ENCODE measurements around the gene SLC39A10.

SLC39A10 gene

DNA sequence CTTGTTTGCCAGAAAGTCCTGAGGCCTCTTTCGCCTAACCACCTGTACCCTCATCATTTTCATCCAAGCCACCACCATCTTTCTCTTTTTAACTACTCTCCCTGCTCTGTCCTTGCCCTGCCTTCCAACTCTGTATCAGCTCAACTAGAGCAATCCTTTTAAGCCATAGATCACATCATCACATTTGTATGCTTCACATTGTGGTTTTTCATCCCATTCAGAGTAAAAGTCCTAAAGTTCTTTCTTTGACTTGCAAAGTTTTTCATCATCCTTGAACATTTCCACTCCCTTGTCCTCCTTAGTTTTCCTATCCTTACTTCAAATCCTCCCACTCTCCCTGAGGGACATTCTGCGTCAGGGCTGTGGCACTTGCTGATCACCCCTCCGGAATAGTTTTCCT lies 73.9 kb downstream of the SLC39A10 start:
- no peak for FAIRE-seq

DNA sequence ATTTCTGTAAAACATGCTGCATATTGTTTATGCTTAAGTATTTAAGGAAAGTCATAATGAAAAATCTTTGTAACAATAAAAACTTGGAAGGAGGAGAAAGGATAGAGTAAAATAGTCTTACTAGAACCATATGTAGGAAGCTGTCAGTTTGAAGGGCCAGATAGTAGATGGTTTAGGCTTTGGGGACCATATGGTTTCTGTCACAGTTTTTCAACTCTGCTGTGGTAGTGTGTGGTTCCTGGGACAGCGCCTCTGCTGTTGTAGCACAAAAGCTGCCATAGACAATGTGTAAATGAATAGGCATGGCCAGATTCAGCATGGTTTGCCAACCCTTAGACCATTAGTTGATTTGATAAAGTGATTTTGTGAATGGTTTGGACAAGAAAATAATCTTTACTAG lies 75.5 kb downstream of the SLC39A10 start:
- FAIRE-seq, result no peak

DNA sequence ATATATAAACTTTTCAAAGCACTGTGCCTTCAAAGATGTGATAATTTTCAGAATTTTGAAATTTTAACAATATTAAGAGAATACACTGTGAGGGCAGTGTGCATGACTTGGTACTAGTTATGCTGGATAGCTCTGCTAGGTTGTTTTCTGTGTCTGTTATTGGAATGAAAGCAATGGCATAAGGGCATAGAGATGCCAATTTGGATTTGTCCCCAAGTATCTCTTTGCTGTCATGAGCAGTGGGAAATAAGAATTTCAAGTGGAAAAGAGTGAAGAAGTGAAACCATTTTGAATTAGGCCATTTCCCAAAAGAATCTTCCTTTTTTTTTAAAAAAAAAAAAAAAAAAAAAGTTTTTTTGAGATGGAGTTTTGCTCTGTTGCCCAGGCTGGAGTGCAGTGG lies 76.8 kb downstream of the SLC39A10 start:
- no peak for FAIRE-seq

DNA sequence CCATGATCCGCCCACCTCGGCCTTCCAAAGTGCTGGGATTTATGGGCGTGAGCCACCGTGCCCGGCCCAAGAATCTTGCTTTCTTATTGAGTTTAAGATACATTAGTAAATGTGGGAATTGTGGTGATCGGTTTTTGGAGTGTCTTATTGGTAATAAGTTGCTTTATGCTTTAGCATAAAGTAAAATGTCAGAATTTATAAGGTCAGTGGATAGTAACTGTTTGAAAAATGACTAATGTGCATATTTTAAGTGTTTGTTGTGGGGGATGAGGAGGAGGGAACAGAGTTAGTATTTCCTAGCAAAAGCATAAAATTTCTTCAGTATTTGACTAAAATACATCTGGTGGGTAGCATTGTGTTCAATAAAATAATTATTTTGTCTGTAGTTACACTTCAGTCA lies 77.4 kb downstream of the SLC39A10 start:
- no peak for FAIRE-seq

DNA sequence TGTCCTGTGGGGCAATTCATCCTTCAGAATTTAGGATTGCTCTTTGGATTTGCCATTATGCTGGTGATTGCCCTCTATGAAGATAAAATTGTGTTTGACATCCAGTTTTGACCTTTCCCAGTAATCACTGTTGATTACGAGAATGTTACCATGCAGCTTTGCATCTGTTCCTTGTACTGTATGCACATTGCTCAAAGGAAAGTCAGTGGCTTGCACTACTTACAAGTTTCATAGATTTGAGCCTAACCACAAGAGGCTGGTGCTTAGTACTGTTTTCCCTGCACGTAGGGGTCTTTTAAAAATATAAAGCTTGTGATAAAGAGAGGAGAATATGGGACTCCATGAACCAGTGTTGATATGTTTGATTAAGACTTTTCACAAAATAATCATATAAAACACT lies 77.9 kb downstream of the SLC39A10 start:
- FAIRE-seq, result no peak

DNA sequence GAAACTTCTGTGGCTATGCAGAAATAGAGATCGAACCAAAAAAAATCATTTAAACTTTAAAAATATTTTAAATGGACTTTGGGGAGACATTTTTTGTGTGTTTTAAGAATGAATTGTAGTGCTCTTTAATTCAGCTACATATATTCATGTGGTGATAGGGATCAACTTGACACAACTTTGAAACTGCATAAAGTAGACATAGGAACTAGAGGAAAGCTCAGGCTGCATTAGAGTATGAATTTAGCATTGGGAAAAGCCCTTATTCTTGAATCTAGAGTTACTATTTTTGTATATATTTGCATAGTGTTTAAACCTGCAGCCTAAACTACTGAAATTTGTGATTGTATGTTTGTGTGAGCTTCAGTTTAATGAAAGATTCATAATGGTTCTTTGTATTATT lies 78.3 kb downstream of the SLC39A10 start:
- peak; percentile 51 for FAIRE-seq

DNA sequence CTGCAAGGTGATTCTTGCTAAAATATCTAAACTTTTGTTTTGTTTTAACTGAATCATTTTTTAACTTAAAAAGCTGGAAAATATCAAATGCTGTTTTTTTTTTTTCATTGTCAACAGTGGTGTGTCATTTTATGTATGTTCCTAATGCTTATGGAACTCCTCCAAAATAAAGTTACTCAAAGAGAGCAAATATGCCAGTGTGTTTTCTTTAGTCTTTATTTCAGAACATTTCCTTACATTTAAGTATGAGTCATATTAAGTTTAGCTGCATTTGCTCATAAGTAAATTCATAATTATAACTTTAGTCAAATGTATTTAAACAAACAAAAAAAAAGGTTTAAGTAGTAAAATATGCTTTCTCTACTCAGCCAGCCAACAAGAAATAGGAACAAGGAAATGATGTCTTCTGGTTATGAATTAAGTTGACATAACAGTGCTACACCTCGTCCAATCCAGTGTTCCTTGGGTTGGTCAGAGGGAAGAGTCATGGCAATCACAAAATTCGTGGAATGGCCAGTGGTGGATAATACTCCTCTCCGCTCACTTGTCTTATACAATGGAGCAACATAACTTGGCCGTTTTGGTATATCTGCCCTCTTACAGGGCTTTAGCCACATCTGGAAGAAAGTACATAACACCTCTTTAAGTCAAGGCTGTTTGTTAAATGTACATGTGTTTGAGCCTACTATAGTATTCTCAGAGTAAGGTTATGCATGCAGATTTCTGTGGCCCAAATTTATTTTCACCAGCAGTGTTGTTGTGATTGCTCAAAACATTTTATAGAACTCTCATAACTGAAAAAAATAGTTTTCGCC lies 80.7 kb downstream of the SLC39A10 start:
- no peak for FAIRE-seq

DNA sequence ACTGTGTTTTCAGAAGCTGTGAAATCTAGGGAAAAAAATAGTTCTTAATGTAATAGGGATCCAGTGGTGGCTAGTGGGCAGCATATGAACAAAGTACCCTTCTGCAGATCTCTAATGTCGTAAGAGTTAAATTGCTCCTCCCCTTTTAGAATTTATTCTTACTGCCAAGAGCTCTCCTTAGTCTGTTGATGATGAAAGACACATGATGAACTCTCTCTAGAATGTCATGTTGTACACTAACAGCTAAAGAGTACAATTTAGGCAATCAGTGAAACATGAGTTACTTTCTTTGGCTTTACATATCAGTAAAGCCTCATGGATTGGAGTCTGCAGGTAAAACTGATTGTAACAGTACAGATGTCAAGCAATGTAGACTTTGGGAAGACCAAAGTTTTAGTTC lies 84.2 kb downstream of the SLC39A10 start:
- FAIRE-seq, result no peak

DNA sequence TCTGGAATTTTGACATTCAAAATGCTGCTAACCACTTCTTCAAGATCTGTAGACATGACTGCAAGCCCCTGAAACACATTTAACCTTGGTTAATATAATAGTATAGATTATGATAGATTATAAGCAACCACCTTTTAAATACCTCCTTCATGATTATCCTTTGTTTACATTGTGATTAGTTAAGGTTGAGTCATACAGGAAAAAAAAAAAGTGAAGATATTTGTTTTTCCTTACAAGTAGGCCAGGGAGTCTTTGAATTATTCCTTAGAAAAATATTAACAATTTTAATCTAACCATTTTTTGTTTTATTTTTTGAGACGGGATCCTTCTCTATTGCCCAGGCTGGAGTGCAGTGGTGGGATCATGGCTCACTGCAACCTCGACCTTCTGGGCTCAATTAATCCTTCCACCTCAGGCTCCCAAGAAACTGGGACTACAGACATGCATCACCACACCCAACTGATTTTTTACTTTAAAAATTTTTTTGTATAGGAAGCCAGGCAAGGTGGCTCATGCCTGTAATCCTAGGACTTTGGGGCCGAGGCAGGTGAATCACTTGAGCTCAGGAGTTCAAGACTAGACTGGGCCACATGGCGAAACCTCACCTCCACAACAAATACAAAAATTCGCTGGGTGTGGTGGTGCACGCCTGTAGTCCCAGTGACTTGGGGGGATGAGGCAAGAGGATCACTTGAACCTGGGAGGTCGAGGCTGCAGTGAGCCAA lies 99.4 kb downstream of the SLC39A10 start:
- FAIRE-seq, result no peak

DNA sequence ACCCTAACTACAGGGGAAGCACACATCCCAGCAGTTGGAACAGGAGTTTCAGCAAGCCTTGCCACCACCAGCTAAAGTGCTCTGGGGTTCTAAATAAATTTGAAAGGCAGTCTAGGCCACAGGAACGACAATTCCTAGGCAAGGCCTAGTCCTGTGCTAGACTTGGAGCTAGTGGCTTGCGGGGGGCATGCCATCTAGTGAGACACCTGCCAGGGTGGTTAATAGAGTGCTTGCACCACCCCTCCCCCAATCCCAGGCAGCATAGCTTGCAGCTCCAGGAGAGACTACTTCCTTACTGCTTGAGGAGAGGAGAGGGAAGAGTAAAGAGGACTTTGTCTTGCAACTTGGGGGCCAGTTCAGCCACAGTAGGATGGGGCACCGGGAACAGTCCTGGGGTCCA lies 101.8 kb downstream of the SLC39A10 start:
- no peak for FAIRE-seq

DNA sequence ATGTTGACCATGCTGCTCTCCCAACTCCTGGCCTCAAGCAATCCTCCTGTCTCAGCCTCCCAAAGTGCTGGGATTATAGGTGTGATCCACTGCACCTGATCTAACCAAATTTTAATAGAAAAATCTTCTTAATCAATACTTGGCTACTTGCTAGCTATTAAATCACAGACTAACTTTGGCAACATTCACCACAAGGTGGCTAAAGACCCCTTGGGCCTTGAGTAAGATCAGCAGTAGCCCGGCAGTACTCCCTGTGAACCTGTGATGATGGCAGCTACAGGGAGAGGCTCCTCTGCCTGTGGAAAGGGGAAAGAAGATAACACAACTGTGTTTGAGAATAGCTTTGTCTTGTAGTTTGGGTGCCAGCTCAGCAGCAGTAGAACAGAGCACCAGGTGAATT lies 102.9 kb downstream of the SLC39A10 start:
- FAIRE-seq, result no peak

DNA sequence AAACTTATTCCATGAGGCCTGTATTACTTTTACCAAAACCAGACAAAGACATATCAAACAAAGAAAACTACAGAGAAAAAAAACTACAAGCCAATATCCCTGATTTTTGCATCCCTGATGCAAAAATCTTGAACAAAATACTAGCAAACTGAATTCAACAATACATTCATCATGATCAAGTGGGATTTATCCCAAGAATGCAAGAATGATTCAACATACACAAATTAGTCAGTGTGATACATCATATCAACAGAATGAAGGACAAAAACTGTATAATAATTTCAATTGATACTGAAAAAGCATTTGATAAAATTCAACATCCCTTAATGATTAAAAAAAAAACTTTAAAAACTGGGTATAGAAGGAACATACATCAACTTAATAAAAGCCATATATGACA lies 106.8 kb downstream of the SLC39A10 start:
- FAIRE-seq, result no peak

DNA sequence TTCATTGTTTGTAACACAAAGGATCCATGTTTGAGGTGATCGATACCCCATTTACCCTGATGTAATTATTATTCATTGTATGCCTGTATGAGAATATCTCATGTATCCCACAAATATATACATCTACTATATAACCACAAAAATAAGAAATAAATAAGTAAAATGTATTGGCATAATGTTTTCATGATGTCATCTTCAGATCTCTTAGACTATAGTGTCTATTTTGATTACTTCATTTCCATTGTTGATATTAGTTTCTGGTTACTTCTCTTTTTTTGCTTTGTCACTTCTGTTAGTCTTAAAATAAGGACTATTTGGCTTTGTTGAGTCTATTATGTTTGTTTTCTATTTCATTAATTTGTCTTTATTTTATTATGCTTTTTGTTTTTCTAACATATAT lies 109.7 kb downstream of the SLC39A10 start:
- FAIRE-seq, result no peak

DNA sequence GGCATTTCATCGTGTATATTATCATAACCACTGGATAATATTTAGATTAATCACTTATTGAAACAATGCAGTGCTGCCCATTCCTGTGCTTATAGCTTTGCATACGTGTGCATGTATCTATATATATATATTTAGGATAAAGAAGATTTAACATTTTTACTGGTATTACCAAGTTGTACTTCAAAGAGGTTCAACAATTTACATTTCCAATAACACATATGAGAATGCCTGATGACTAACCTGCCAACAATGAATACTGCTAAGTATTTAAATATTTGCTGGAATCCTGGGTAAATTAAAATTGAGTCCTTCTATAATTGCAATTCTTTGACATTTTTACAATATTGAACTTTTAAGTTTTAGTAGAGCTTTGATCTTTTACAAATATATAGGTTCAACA lies 111.4 kb downstream of the SLC39A10 start:
- FAIRE-seq, result no peak

DNA sequence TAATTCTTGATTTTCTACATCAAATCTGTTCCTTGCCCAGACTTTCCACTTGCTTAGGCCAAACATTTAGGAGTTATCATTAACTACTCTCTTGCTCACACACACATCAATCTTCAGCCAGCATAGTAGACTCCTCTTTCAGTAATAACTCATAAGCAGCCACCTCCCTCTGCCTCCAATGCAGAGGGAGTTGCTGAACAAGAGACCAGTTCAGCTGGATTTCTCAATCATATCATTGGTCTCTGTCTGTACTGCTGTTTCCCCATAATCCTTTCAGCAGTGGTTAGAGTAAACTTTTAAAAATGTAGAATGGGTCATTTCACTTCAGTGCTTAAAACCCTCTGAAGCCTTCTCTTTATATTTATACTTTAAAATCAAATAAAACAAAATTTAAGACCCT lies 112.9 kb downstream of the SLC39A10 start:
- no peak for FAIRE-seq

DNA sequence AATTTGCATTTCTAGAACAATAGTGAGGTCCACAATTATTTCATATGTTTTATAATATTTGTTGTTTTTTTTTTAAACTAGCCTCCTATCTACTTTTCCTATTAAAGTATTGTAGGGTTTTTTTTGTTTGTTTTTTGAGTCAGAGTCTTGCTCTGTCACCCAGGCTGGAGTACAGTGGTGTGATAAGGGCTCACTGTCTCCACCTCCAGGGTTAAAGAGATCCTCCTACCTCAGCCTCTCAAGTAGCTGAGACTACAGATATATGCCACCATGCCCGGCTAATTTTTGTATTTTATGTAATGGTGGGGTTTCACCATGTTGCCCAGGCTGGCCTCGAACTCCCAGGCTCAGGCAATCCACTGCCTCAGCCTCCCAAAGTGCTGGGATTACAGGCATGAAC lies 122.5 kb downstream of the SLC39A10 start:
- FAIRE-seq, result peak; percentile 68

DNA sequence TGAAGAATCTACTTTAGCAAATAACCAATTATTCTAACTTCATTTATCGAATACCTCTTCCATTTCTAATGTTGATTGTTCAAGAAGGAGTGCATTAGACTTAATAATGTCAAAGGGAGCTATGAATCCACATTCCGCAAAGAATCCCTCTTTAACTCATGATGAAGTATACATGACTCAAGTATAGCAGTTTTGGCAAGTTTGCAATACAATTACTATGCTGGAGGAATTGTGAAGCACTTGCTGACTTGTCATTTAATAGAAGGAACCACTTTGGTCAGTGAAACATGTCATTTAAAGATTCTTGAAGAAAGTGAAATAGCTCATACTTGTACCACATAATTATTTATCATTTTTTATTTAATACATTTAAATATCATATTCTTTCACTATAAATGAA lies 125.1 kb downstream of the SLC39A10 start:
- no peak for FAIRE-seq
